CD4-positive, CD25-positive, alpha-beta regulatory T cell (primary cell): ENCODE results near the gene AMN. TPM values are rescaled to one million over a fixed set of nuclear protein-coding genes. Genes with fewer than 3 reads are reported as not detected.
"Not testable (repeated sequence)": the region's sequence is repeated elsewhere in the genome, so short reads cannot be mapped to it uniquely, and the experiment has no call there.

ENCODE experiments used
- ATAC-seq, 2 donors: fragments of 150-1000 bp; cut with Tn5 transposase; one replicate each; pipeline ENCODE4 v1.10.0; 2021; ENCODE audit warnings: low read depth in 2 of 2, moderate number of reproducible peaks in 2 of 2, moderate library complexity in 1 of 2
- DNase-seq, 3 donors: peaks; one replicate each; pipeline versions ENCODE4 v3.0.0 to v3.0.0-alpha.2; 2012 to 2022; ENCODE audit warnings: mixed read lengths in 1 of 3
- H3K27ac ChIP-seq: one replicate; pipeline ENCODE4 v1.7.0; 2013; ENCODE audit warnings: mild to moderate bottlenecking, low read length; ENCODE audit not compliant: insufficient read depth, poor library complexity, severe bottlenecking
- H3K27me3 ChIP-seq: one replicate; pipeline ENCODE4 v1.7.0; 2013; ENCODE audit warnings: low read length; ENCODE audit not compliant: control insufficient read depth, insufficient read depth
- H3K36me3 ChIP-seq: one replicate; pipeline ENCODE4 v1.7.0; 2013; ENCODE audit warnings: mild to moderate bottlenecking, low read length, moderate library complexity; ENCODE audit not compliant: control insufficient read depth, insufficient read depth
- H3K4me1 ChIP-seq: 2 replicates; pipeline ENCODE4 v1.7.0; 2013; ENCODE audit warnings: mild to moderate bottlenecking, low read length; ENCODE audit not compliant: insufficient read depth, control insufficient read depth, poor library complexity, severe bottlenecking
- H3K4me3 ChIP-seq: one replicate; pipeline ENCODE4 v1.7.0; 2013; ENCODE audit warnings: low read depth, mild to moderate bottlenecking, low read length, moderate library complexity
- H3K9me3 ChIP-seq, 2 experiments: 1 replicate in 1 of 2; 2 replicates in 1 of 2; pipeline ENCODE4 v1.7.0; 2013; ENCODE audit warnings: low read length in 2 of 2, mild to moderate bottlenecking in 1 of 2, moderate library complexity in 1 of 2; ENCODE audit not compliant: control insufficient read depth in 2 of 2
- H3K27ac Mint-ChIP-seq, 3 donors: one replicate each; pipeline ENCODE4 v1.8.0; 2020 to 2022; ENCODE audit warnings: mild to moderate bottlenecking in 3 of 3, mixed read lengths in 3 of 3, moderate library complexity in 2 of 3
- H3K27me3 Mint-ChIP-seq: one replicate; pipeline ENCODE4 v1.8.0; 2022; ENCODE audit warnings: mild to moderate bottlenecking, mixed read lengths
- H3K36me3 Mint-ChIP-seq: one replicate; pipeline ENCODE4 v1.8.0; 2020; ENCODE audit warnings: mixed read lengths
- H3K4me1 Mint-ChIP-seq, 4 donors: one replicate each; pipeline ENCODE4 v1.8.0; 2020 to 2022; ENCODE audit warnings: mixed read lengths in 4 of 4, mild to moderate bottlenecking in 1 of 4
- H3K4me3 Mint-ChIP-seq, 4 donors: one replicate each; pipeline ENCODE4 v1.8.0; 2020 to 2022; ENCODE audit warnings: mild to moderate bottlenecking in 4 of 4, mixed read lengths in 4 of 4, moderate library complexity in 3 of 4
- H3K9me3 Mint-ChIP-seq, 7 donors: one replicate each; pipeline ENCODE4 v1.8.0; 2020 to 2022; ENCODE audit warnings: mixed read lengths in 7 of 7, mild to moderate bottlenecking in 3 of 7, moderate library complexity in 2 of 7
- polyA plus RNA-seq, 4 donors: library from polyadenylated mRNA; unstranded; fragments of 300-500 nt; fragmentation: Illumina TruSeq; gene quantifications; one replicate each; pipeline ENCODE4 v1.2.3, GENCODE V29; 2021
- total RNA-seq: library from RNA; stranded (reverse); gene quantifications from one replicate; pipeline ENCODE4 v1.2.3, GENCODE V29; 2022

AMN gene
- total RNA-seq (0.86 TPM), polyA plus RNA-seq (1 to 10 TPM in 1 of 4 donors, under 1 TPM in 2, not detected in 1; 0.24 to 2.2 (median 0.46) TPM)

DNA sequence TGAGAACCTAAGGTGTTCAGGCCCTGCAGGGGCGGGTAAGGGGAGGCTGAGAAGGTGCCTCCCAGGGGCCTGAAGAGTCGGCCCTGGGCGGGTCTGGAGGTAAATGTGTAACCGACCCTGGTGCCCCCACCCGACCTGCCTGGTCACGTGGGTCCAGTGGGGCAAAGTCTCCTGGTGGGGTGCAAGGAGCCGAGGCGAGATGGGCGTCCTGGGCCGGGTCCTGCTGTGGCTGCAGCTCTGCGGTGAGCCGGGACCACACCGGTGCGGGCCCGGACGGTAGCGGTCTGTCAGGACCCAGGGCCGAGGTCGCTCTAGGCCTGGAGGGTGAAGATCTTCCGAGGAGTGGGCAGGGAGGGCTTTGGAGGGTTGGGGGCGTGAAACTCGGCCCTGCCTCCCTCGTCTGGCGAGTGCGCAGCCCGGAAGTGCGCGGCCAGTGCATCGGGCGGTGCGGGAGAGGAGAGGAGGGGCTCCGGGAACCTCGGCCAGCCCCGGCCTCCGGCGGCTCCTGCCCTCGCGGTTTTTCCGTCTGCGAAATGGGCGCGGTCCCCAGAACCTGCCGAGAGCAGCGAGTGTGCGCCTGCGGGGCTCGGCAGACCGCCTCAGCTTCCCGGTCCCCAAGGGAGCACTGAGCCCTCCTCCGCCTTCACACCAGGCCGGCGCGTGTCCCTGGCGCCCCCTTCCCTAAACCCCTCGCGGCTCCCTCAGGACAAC lies at the start of gene AMN:
Gene AMN, plus strand, starts transcription at position 174 of the 711 bp plus-strand sequence. Its CDS starts 26 bp downstream, at position 200.
- peaks cover 20% of the 10 kb centered on the region for H3K4me1 ChIP-seq
- H3K27ac Mint-ChIP-seq: no peak within 1 kb of the TSS
- peaks cover 0 to 16% (median 5%) of the 10 kb centered on the region in 4 donors for H3K4me1 Mint-ChIP-seq
- DNase-seq: peak in 1 of 3 donors; percentile 30
- no peaks in the 10 kb centered on the region for H3K36me3 ChIP-seq
- no peaks in the 10 kb centered on the region for H3K9me3 Mint-ChIP-seq
- peak within 1 kb of the TSS; percentile 19 to 71 (median 55) for H3K4me3 Mint-ChIP-seq
- ATAC-seq: peak in 1 of 2 donors; percentile 24
- H3K36me3 Mint-ChIP-seq: no peaks in the 10 kb centered on the region
- H3K27me3 Mint-ChIP-seq: peaks cover 38% of the 10 kb centered on the region
- H3K9me3 ChIP-seq: no peaks in the 10 kb centered on the region
- H3K4me3 ChIP-seq: no peak within 1 kb of the TSS
- H3K27me3 ChIP-seq: peaks cover 4% of the 10 kb centered on the region
- H3K27ac ChIP-seq: no peak within 1 kb of the TSS

- H3K27ac ChIP-seq: no peak overlapping the region
- peaks cover 7% of the 10 kb centered on the region for H3K4me1 ChIP-seq
- no peaks in the 10 kb centered on the region for H3K9me3 ChIP-seq
- H3K4me1 Mint-ChIP-seq: peaks cover 7 to 23% (median 10%) of the 10 kb centered on the region in 4 donors
- H3K27me3 Mint-ChIP-seq: no peaks in the 10 kb centered on the region
- no peaks in the 10 kb centered on the region for H3K9me3 Mint-ChIP-seq
- ATAC-seq: no peak
- H3K36me3 ChIP-seq: peaks cover 68% of the 10 kb centered on the region
- H3K4me3 ChIP-seq: no peak overlapping the region
- H3K27me3 ChIP-seq: no peaks in the 10 kb centered on the region
- peaks cover 28% of the 10 kb centered on the region for H3K36me3 Mint-ChIP-seq
- H3K4me3 Mint-ChIP-seq: no peak overlapping the region
- DNase-seq: no peak
- H3K27ac Mint-ChIP-seq: peak overlapping the region in 2 of 3 donors; percentile 42 to 49
Observed at GRCh38 chr14:102873131-102873530, 49.3 kb upstream of the AMN start.

DNA sequence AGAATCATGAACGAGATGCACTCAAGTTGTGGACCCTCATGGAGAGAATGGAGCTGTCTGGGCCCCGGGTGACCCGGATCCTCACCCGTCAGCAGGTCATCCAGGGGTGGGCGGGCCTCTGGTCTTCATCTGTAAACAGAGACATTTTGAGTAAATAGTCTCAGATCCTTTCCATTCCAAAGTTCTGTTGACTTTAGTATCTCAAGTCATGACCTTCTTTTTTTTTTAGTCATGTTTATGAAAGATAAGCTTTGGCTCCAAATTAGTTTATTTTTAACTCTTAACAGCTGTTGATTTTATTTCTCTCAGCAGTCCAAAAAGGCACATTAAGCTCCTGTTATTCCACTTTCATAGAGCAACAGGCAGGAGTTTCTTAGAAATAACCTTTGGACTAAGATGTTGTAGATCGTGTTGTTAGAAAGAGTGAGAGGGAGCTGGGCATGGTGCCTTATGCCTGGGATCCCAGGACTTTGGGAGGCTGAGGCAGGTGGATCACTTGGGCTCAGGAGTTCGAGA lies 48.9 kb upstream of the AMN start:
- no peaks in the 10 kb centered on the region for H3K27me3 ChIP-seq
- H3K27me3 Mint-ChIP-seq: no peaks in the 10 kb centered on the region
- H3K4me1 ChIP-seq: peaks cover 7% of the 10 kb centered on the region
- no peaks in the 10 kb centered on the region for H3K9me3 ChIP-seq
- H3K27ac Mint-ChIP-seq: peak overlapping the region in 1 of 3 donors; percentile 49
- no peak overlapping the region for H3K4me3 Mint-ChIP-seq
- H3K36me3 Mint-ChIP-seq: peaks cover 27% of the 10 kb centered on the region
- DNase-seq (no peak), ATAC-seq (no peak)
- H3K4me1 Mint-ChIP-seq: peaks cover 7 to 23% (median 10%) of the 10 kb centered on the region in 4 donors
- H3K9me3 Mint-ChIP-seq: no peaks in the 10 kb centered on the region
- H3K4me3 ChIP-seq: no peak overlapping the region
- H3K36me3 ChIP-seq: peaks cover 70% of the 10 kb centered on the region
- no peak overlapping the region for H3K27ac ChIP-seq

GRCh38 chr14:102875652-102876051 lies 46.8 kb upstream of the AMN start:
- peaks cover 75% of the 10 kb centered on the region for H3K36me3 ChIP-seq
- H3K4me1 ChIP-seq: peaks cover 7% of the 10 kb centered on the region
- Mint-ChIP-seq H3K36me3 (peaks cover 18% of the 10 kb centered on the region), H3K27ac (peak overlapping the region in 1 of 3 donors; percentile 88), H3K9me3 (no peaks in the 10 kb centered on the region), H3K27me3 (no peaks in the 10 kb centered on the region), H3K4me1 (peaks cover 10 to 20% (median 12%) of the 10 kb centered on the region in 4 donors), H3K4me3 (no peak overlapping the region)
- no peaks in the 10 kb centered on the region for H3K27me3 ChIP-seq
- H3K4me3 ChIP-seq: no peak overlapping the region
- no peak overlapping the region for H3K27ac ChIP-seq
- ATAC-seq (no peak), DNase-seq (no peak)
- no peaks in the 10 kb centered on the region for H3K9me3 ChIP-seq

DNA sequence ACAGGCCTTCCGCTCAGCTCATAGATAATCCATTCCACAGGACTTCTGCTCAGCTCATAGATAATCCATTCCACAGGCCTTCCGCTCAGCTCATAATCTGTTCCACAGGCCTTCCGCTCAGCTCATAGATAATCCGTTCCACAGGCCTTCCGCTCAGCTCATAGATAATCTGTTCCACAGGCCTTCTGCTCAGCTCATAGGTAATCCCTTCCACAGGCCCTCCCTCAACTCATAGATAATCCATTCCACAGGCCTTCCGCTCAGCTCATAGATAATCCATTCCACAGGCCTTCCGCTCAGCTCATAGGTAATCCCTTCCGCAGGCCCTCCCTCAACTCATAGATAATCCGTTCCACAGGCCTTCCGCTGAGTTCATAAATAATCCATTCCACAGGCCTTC lies 45.0 kb upstream of the AMN start:
- not testable (repeated sequence) for H3K9me3 Mint-ChIP-seq, ATAC-seq, DNase-seq, H3K4me3 ChIP-seq, H3K9me3 ChIP-seq, H3K27ac Mint-ChIP-seq, H3K27ac ChIP-seq, H3K27me3 ChIP-seq, H3K4me3 Mint-ChIP-seq, H3K27me3 Mint-ChIP-seq, H3K4me1 ChIP-seq
- H3K4me1 Mint-ChIP-seq: peaks cover under 1 to 16% (median 4%) of the 10 kb centered on the region in 4 donors
- peaks cover 15% of the 10 kb centered on the region for H3K36me3 Mint-ChIP-seq
- peaks cover 70% of the 10 kb centered on the region for H3K36me3 ChIP-seq

- Histone ChIP-seq H3K4me1 (no peaks in the 10 kb centered on the region), H3K27me3 (no peaks in the 10 kb centered on the region), H3K9me3 (no peaks in the 10 kb centered on the region), H3K4me3 (no peak overlapping the region), H3K27ac (no peak overlapping the region), H3K36me3 (peaks cover 70% of the 10 kb centered on the region)
- Mint-ChIP-seq H3K4me3 (no peak overlapping the region), H3K36me3 (peaks cover 15% of the 10 kb centered on the region), H3K9me3 (no peaks in the 10 kb centered on the region), H3K27ac (peak overlapping the region in 1 of 3 donors; percentile 34), H3K27me3 (no peaks in the 10 kb centered on the region), H3K4me1 (peaks cover 0 to 16% (median 5%) of the 10 kb centered on the region in 4 donors)
- ATAC-seq (no peak), DNase-seq (peak in 1 of 3 donors; percentile 11)
Observed at GRCh38 chr14:102878174-102878969, 44.1 kb upstream of the AMN start.

DNA sequence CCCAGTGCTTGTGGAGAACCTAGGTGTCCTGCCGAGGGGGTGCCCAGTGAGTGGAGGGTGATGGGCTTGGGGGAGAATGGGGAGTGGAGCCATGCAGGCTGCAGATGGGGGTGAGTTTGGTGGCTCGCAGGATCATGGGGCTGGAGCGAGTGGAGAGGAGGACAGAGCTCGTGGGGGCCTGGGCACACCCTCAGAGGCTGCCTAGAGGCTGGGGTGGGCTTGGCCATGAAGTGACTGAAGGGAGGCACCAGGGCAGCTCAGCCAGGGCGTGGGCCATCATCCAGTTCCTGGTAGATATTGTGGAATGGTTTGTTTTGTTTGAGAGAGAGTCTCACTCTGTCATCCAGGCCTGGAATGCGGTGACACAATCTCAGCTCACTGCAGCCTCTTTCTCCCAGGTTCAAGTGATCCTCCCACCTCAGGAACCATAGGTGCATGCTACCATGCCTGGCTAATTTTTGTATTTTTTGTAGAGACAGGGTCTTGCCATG lies 43.4 kb upstream of the AMN start:
- H3K27ac ChIP-seq: no peak overlapping the region
- no peaks in the 10 kb centered on the region for H3K27me3 ChIP-seq
- Mint-ChIP-seq H3K4me1 (peaks cover 0 to 16% (median 6%) of the 10 kb centered on the region in 4 donors), H3K36me3 (peaks cover 17% of the 10 kb centered on the region), H3K27ac (peak overlapping the region in 2 of 3 donors; percentile 34 to 60), H3K27me3 (no peaks in the 10 kb centered on the region), H3K4me3 (no peak overlapping the region), H3K9me3 (no peaks in the 10 kb centered on the region)
- H3K4me3 ChIP-seq: no peak overlapping the region
- peaks cover 73% of the 10 kb centered on the region for H3K36me3 ChIP-seq
- no peaks in the 10 kb centered on the region for H3K9me3 ChIP-seq
- no peak for ATAC-seq
- H3K4me1 ChIP-seq: no peaks in the 10 kb centered on the region
- DNase-seq: no peak
